Stomach smooth muscle (tissue), 2 donors: ENCODE measurements around the gene SCO2.
"Not testable (repeated sequence)": the region's sequence is repeated elsewhere in the genome, so short reads cannot be mapped to it uniquely, and the experiment has no call there.

Experiments used
- H3K27ac ChIP-seq: one replicate; pipeline ENCODE4 v1.7.0; 2013; ENCODE audit warnings: mild to moderate bottlenecking, low read length, inconsistent platforms
- H3K27me3 ChIP-seq, 2 donors: one replicate each; pipeline ENCODE4 v1.7.0; 2013; ENCODE audit warnings: low read length in 2 of 2; ENCODE audit not compliant: insufficient read depth in 2 of 2, control insufficient read depth in 1 of 2
- H3K36me3 ChIP-seq, 2 donors: one replicate each; pipeline ENCODE4 v1.7.0; 2013; ENCODE audit warnings: low read length in 2 of 2; ENCODE audit not compliant: control insufficient read depth in 2 of 2, insufficient read depth in 2 of 2
- H3K4me1 ChIP-seq: one replicate; pipeline ENCODE4 v1.7.0; 2013; ENCODE audit warnings: low read length; ENCODE audit not compliant: control insufficient read depth, insufficient read depth
- H3K4me3 ChIP-seq, 2 donors: one replicate each; pipeline ENCODE4 v1.7.0; 2013; ENCODE audit warnings: low read length in 2 of 2
- H3K9ac ChIP-seq, 2 donors: one replicate each; pipeline ENCODE4 v1.7.0; 2013; ENCODE audit warnings: low read length in 2 of 2, mild to moderate bottlenecking in 1 of 2
- H3K9me3 ChIP-seq, 2 donors: one replicate each; pipeline ENCODE4 v1.7.0; 2013; ENCODE audit warnings: low read length in 2 of 2; ENCODE audit not compliant: control insufficient read depth in 2 of 2
- donor health status: healthy.
- donor health status: Pancreatic carcinoma.

The SCO2 gene

DNA sequence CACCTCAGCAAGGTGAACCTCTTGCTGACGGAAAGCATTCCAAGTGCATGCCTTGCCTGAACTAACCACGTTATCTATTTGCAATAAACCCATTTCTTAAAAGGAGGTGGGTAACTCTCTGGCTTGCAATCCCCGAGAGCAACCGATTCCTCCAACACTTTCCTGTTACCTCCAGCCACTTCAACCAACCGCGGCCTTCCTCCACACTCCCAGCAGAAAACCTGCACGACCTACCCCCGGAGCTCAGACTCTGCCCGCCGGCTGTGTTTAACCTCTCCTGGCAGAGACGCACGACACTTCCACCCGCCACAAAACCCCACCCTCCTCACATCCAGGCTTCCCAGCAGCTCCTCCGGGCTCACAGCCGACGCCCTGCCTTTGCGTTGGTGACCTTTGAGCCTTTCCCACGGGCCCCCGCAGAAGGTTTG is 708 bp downstream of the SCO2 start:
- no peaks in the 10 kb centered on the region for H3K9me3 ChIP-seq
- peaks cover 39% of the 10 kb centered on the region for H3K4me1 ChIP-seq
- H3K9ac ChIP-seq: peak overlapping the region; percentile 62 to 70
- H3K4me3 ChIP-seq: peak overlapping the region; percentile 72 to 80
- H3K27ac ChIP-seq: peak overlapping the region; percentile 74
- peaks cover 13 to 20% of the 10 kb centered on the region in 2 donors for H3K36me3 ChIP-seq
- H3K27me3 ChIP-seq: peaks cover 2 to 9% of the 10 kb centered on the region in 2 donors

GRCh38 chr22:50523806-50524675 is 1.4 kb downstream of the SCO2 start:
- Histone ChIP-seq H3K4me1 (peaks cover 33% of the 10 kb centered on the region), H3K9ac (peak overlapping the region in 1 of 2 donors; percentile 70), H3K4me3 (peak overlapping the region; percentile 72 to 80), H3K9me3 (no peaks in the 10 kb centered on the region), H3K27ac (no peak overlapping the region), H3K36me3 (peaks cover 19 to 25% of the 10 kb centered on the region in 2 donors), H3K27me3 (peaks cover 0 to 2% of the 10 kb centered on the region in 2 donors)

- Histone ChIP-seq H3K36me3 (peaks cover 25 to 31% of the 10 kb centered on the region in 2 donors), H3K27ac (no peak overlapping the region), H3K9ac (no peak overlapping the region), H3K27me3 (no peaks in the 10 kb centered on the region), H3K4me1 (peaks cover 33% of the 10 kb centered on the region), H3K9me3 (no peaks in the 10 kb centered on the region), H3K4me3 (no peak overlapping the region)
Measured at GRCh38 chr22:50523458-50523805, 2.0 kb downstream of the SCO2 start.

GRCh38 chr22:50522806-50523438 is 2.5 kb downstream of the SCO2 start:
- Histone ChIP-seq H3K9me3 (no peaks in the 10 kb centered on the region), H3K4me3 (no peak overlapping the region), H3K36me3 (peaks cover 29 to 36% of the 10 kb centered on the region in 2 donors), H3K4me1 (peaks cover 33% of the 10 kb centered on the region), H3K27ac (no peak overlapping the region), H3K27me3 (no peaks in the 10 kb centered on the region), H3K9ac (no peak overlapping the region)

GRCh38 chr22:50522208-50522805 is 3.1 kb downstream of the SCO2 start:
- no peaks in the 10 kb centered on the region for H3K27me3 ChIP-seq
- no peaks in the 10 kb centered on the region for H3K9me3 ChIP-seq
- no peak overlapping the region for H3K9ac ChIP-seq
- H3K27ac ChIP-seq: no peak overlapping the region
- H3K4me3 ChIP-seq: no peak overlapping the region
- peaks cover 34 to 42% of the 10 kb centered on the region in 2 donors for H3K36me3 ChIP-seq
- peaks cover 31% of the 10 kb centered on the region for H3K4me1 ChIP-seq

DNA sequence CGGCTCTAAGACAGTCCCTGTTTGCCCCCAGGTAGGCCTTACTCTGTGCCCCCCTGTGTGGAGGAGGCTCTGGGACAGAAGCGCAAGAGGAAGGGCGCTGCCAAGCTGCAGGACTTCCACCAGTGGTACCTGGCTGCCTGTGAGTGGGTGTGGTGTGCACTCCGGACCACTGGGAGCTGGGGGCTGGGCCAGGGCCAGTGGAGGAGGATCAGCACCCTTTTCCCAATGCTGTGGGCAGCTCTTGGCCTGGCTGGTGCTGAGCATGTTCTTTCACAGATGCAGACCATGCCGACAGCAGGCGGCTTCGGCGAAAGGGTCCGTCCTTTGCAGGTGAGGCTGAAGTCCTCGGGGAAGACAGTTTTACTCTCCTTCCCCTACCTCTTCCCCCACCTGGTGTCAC is 3.7 kb downstream of the SCO2 start:
- Histone ChIP-seq H3K4me1 (peaks cover 25% of the 10 kb centered on the region), H3K27ac (no peak overlapping the region), H3K9ac (no peak overlapping the region), H3K36me3 (peaks cover 34 to 46% of the 10 kb centered on the region in 2 donors), H3K4me3 (no peak overlapping the region), H3K27me3 (no peaks in the 10 kb centered on the region), H3K9me3 (no peaks in the 10 kb centered on the region)

DNA sequence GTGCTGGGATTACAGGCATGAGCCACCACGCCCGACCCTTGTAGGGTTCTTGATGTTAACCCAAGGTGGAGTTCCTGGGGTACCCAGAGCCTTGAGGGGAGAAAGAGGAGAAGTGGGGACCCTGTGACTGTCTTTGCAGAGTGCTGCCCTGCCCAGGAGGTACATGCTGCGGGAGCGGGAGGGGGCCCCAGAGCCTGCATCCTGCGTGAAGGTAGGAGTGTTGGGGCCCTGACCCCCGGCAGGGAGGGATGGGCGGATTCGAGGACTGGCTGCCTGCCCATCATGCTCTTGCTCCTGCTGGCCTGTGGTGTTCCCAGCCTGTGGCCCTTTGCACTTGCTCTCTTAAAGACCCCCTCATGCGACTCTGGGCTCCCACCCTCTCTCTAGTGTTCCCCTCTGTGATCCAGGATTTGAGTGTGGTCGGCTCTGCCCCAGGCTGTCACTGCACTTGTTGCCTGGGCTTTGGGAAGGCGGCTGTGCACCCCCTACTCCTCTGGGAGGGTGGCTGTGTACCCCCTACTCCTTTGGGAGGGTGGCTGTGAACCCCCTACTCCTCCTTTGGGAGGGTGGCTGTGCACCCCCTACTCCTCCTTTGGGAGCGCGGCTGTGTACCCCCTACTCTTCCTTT is 4.5 kb downstream of the SCO2 start:
- Histone ChIP-seq H3K4me3 (no peak overlapping the region), H3K27ac (no peak overlapping the region), H3K9me3 (no peaks in the 10 kb centered on the region), H3K9ac (no peak overlapping the region), H3K36me3 (peaks cover 37 to 52% of the 10 kb centered on the region in 2 donors), H3K4me1 (peaks cover 19% of the 10 kb centered on the region), H3K27me3 (no peaks in the 10 kb centered on the region)

- not testable (repeated sequence) for H3K27me3 ChIP-seq, H3K4me3 ChIP-seq, H3K9ac ChIP-seq, H3K27ac ChIP-seq, H3K9me3 ChIP-seq
- Histone ChIP-seq H3K36me3 (peaks cover 37 to 54% of the 10 kb centered on the region in 2 donors), H3K4me1 (peaks cover 17% of the 10 kb centered on the region)
Measured at GRCh38 chr22:50520184-50520583, 5.2 kb downstream of the SCO2 start.

DNA sequence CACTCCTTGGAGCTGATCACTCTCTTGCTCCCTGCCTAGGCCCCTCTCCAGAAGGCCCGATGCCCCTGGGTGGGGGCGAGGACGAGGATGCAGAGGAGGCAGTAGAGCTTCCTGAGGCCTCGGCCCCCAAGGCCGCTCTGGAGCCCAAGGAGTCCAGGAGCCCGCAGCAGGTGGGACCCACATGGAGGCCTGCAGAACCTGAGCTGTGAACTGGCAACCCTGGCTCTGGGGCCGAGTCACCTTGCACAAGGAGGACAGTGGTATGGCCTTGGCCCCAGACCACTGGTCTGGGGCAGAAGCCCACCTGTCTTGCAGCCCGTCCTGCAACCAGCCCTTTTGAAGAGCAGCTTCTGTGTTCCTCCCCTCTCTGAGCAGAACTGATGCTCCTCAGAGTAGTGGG is 6.2 kb downstream of the SCO2 start:
- no peak overlapping the region for H3K9ac ChIP-seq
- H3K9me3 ChIP-seq: no peaks in the 10 kb centered on the region
- H3K27ac ChIP-seq: no peak overlapping the region
- peaks cover 7% of the 10 kb centered on the region for H3K4me1 ChIP-seq
- peaks cover 37 to 56% of the 10 kb centered on the region in 2 donors for H3K36me3 ChIP-seq
- H3K27me3 ChIP-seq: no peaks in the 10 kb centered on the region
- H3K4me3 ChIP-seq: no peak overlapping the region

DNA sequence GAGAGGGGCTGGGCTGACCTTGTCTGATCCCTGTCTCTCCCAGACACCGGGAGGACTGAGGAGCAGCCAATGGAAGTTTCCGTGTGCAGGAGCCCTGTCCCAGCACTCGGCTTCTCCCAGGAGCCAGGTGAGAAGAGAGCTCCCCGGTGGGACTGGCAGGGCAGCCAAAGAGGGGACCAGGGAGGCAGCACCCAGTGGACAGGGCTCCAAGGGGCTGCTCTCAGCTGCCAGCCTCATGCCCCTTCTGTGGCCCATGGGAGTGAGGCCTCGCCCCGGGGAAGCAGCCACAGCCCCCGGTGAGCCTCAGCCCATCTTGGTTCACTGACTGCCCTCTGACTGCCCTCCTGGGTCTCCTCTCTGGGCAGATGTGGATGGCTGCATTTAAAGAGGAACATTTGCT is 6.8 kb downstream of the SCO2 start:
- no peaks in the 10 kb centered on the region for H3K9me3 ChIP-seq
- no peak overlapping the region for H3K27ac ChIP-seq
- peaks cover 37 to 54% of the 10 kb centered on the region in 2 donors for H3K36me3 ChIP-seq
- no peaks in the 10 kb centered on the region for H3K27me3 ChIP-seq
- H3K4me1 ChIP-seq: peaks cover 1% of the 10 kb centered on the region
- no peak overlapping the region for H3K4me3 ChIP-seq
- H3K9ac ChIP-seq: no peak overlapping the region
